ENCODE data around the gene CXCL3. TPM values are rescaled to one million over a fixed set of nuclear protein-coding genes. Genes with fewer than 3 reads are reported as not detected.

Gene CXCL3
- total and polyA plus RNA-seq, 2 donors (not counting 1 experiment from before 2014, with no cell fraction given), result 0.51 to 2.5 TPM

DNA sequence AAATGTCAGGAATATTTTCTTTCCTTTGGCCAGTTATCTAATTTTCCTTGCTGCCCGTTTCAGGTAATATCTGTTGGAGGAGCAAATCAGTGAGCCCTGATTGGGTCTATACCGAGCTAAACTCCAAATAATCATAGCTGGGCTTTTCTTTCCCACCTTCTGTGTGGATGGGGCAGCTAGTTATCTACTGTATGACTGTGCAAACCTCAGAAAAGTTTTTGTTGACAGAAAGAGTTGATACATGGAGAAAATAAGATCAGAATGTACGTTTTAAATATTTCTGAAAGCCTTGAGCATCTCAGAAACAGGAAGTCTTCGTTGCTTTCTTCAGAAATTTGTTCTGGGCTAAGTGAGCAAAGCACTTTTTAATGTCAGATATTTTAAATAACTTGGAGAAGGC lies 33.8 kb downstream of the CXCL3 start:
- H3K4me2 ChIP-seq (ENCODE audit: extremely low read depth, insufficient read depth, low read length), result no peak overlapping the region
- no peak overlapping the region for H3K27ac ChIP-seq (ENCODE audit: insufficient read depth, low read length)
- TF ChIP-seq, protein P1, sequence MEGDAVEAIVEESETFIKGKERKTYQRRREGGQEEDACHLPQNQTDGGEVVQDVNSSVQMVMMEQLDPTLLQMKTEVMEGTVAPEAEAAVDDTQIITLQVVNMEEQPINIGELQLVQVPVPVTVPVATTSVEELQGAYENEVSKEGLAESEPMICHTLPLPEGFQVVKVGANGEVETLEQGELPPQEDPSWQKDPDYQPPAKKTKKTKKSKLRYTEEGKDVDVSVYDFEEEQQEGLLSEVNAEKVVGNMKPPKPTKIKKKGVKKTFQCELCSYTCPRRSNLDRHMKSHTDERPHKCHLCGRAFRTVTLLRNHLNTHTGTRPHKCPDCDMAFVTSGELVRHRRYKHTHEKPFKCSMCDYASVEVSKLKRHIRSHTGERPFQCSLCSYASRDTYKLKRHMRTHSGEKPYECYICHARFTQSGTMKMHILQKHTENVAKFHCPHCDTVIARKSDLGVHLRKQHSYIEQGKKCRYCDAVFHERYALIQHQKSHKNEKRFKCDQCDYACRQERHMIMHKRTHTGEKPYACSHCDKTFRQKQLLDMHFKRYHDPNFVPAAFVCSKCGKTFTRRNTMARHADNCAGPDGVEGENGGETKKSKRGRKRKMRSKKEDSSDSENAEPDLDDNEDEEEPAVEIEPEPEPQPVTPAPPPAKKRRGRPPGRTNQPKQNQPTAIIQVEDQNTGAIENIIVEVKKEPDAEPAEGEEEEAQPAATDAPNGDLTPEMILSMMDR (conservative IDR thresholded peaks at IDR 0.05 in 1 of 2, IDR thresholded peaks at IDR 0.05 in 1 of 2; ENCODE audit: low read depth in 1 of 2, low read length in 2 of 2), result no peak
- TF ChIP-seq EZH2 (IDR thresholded peaks at IDR 0.05; ENCODE audit: low read length, missing control alignments), result no peak
- H3K79me2 ChIP-seq (ENCODE audit: control insufficient read depth, insufficient read depth, low read length), result no peaks in the 10 kb centered on the region
- H4K20me1 ChIP-seq (ENCODE audit: control insufficient read depth, extremely low read depth, insufficient read depth, low read length), result no peaks in the 10 kb centered on the region
- no peaks in the 10 kb centered on the region for H3K4me1 ChIP-seq (ENCODE audit: control insufficient read depth, extremely low read depth, insufficient read depth, low read length)
- no peaks in the 10 kb centered on the region for H3K9me3 ChIP-seq (ENCODE audit: control insufficient read depth, insufficient read depth, low read depth, low read length)
- no peak for DNase-seq (ENCODE audit: low read depth in 2 of 2)
- no peak overlapping the region for H3K4me3 ChIP-seq (replicated peaks in 1 of 4; ENCODE audit: control extremely low read depth in 1 of 4, insufficient read depth in 1 of 4, low read depth in 3 of 4, low read length in 4 of 4)
- no peak overlapping the region for H3K9ac ChIP-seq (ENCODE audit: insufficient read depth, low read length)
- no peak overlapping the region for H2AFZ ChIP-seq (ENCODE audit: low read length)
- no peaks in the 10 kb centered on the region for H3K36me3 ChIP-seq (ENCODE audit: control insufficient read depth, insufficient read depth, low read length)
- no peaks in the 10 kb centered on the region for H3K27me3 ChIP-seq (ENCODE audit: control insufficient read depth, insufficient read depth, low read length)

DNA sequence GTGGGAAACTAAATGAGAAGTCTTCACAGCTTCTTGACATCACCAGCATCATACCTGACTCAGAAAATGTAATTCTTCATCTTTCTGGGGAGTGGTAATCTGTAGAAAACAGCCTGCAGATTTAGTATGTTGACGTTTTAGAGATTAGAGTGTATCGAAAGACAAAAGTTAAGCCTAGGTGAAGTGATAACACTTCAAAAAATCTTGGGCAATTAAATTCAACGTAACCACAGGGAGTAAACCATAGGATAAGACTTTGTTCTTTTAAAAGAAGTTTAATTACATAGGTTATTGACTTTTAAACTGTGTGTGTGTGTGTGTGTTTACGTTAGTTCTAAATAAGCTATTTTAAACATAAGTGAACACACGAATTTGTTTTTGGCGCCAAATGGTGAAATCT lies 38.2 kb downstream of the CXCL3 start:
- Histone ChIP-seq H3K9ac (ENCODE audit: insufficient read depth, low read length) (no peak overlapping the region), H3K27ac (ENCODE audit: insufficient read depth, low read length) (no peak overlapping the region), H3K4me3 (replicated peaks in 1 of 4; ENCODE audit: control extremely low read depth in 1 of 4, insufficient read depth in 1 of 4, low read depth in 3 of 4, low read length in 4 of 4) (no peak overlapping the region), H3K79me2 (ENCODE audit: control insufficient read depth, insufficient read depth, low read length) (no peaks in the 10 kb centered on the region), H3K4me1 (ENCODE audit: control insufficient read depth, extremely low read depth, insufficient read depth, low read length) (no peaks in the 10 kb centered on the region), H3K27me3 (ENCODE audit: control insufficient read depth, insufficient read depth, low read length) (no peaks in the 10 kb centered on the region), H3K36me3 (ENCODE audit: control insufficient read depth, insufficient read depth, low read length) (no peaks in the 10 kb centered on the region), H2AFZ (ENCODE audit: low read length) (no peak overlapping the region), H4K20me1 (ENCODE audit: control insufficient read depth, extremely low read depth, insufficient read depth, low read length) (no peaks in the 10 kb centered on the region), H3K4me2 (ENCODE audit: extremely low read depth, insufficient read depth, low read length) (no peak overlapping the region), H3K9me3 (ENCODE audit: control insufficient read depth, insufficient read depth, low read depth, low read length) (no peaks in the 10 kb centered on the region)
- TF ChIP-seq, protein P1 (conservative IDR thresholded peaks at IDR 0.05 in 1 of 2, IDR thresholded peaks at IDR 0.05 in 1 of 2; ENCODE audit: low read depth in 1 of 2, low read length in 2 of 2), result no peak
- no peak for TF ChIP-seq EZH2 (IDR thresholded peaks at IDR 0.05; ENCODE audit: low read length, missing control alignments)
- DNase-seq (ENCODE audit: low read depth in 2 of 2), result no peak

DNA sequence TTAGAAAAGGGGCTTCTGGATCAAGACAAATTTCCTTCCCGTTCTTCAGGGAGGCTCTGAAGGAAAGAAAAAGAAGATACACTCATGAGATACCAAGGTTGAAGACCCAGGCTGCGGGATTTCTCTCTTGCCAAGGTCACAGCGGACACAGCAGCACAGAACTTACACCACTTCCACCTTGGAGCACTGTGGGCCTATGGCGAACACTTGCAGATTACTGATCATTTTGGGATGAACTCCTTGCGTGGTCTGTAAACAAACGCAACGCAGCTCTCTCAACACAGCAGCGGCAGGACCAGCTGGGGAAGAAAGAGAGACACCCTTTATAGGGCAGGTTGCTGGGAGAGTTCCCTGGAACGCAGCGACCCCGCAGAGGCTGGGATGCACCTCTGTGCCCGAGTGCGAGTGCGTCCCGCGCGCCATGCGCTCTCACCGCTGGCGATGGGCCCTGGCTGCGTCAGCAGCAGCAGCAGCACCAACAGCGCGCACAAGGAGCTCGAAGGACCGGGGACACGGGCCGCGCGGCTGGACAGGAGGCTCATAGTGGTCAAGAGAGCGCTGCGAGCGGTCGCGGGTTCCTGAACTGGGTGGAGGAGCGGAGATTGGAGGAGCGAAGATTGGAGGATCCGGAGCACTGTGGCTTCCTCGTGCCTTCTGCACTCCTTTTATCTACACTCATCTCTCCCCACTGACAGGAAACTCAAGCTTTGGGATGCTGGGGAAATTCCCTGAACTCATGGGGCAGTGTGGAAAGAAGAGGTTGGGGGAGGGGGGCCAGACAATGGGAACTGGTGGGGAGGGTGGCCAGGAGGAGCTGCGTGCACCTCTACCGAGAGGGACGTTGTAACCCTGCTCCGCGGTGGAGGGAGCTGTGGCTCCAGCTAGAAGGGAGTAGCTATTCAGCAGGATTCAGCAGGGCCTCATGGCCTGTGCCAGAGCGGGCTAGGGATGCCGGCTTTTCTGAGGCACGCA lies 40.2 kb downstream of the CXCL3 start, which contains the start of gene CXCL5:
Gene CXCL5, minus strand, starts transcription at position 638 of the 972 bp plus-strand sequence. Its CDS starts 96 bp downstream, at position 542.
- H3K4me2 ChIP-seq (ENCODE audit: extremely low read depth, insufficient read depth, low read length), result peak within 1 kb of the TSS; percentile 90
- H3K4me1 ChIP-seq (ENCODE audit: control insufficient read depth, extremely low read depth, insufficient read depth, low read length), result no peaks in the 10 kb centered on the region
- H3K4me3 ChIP-seq (replicated peaks in 1 of 4; ENCODE audit: control extremely low read depth in 1 of 4, insufficient read depth in 1 of 4, low read depth in 3 of 4, low read length in 4 of 4), result peak within 1 kb of the TSS; percentile 26 to 45 (median 40)
- no peaks in the 10 kb centered on the region for H4K20me1 ChIP-seq (ENCODE audit: control insufficient read depth, extremely low read depth, insufficient read depth, low read length)
- no peaks in the 10 kb centered on the region for H3K27me3 ChIP-seq (ENCODE audit: control insufficient read depth, insufficient read depth, low read length)
- no peaks in the 10 kb centered on the region for H3K9me3 ChIP-seq (ENCODE audit: control insufficient read depth, insufficient read depth, low read depth, low read length)
- no peak within 1 kb of the TSS for H3K9ac ChIP-seq (ENCODE audit: insufficient read depth, low read length)
- DNase-seq (ENCODE audit: low read depth in 2 of 2), result peak; percentile 53 to 75
- no peaks in the 10 kb centered on the region for H3K79me2 ChIP-seq (ENCODE audit: control insufficient read depth, insufficient read depth, low read length)
- no peaks in the 10 kb centered on the region for H3K36me3 ChIP-seq (ENCODE audit: control insufficient read depth, insufficient read depth, low read length)
- peak within 1 kb of the TSS; percentile 94 for H2AFZ ChIP-seq (ENCODE audit: low read length)
- TF ChIP-seq, protein P1 (conservative IDR thresholded peaks at IDR 0.05 in 1 of 2, IDR thresholded peaks at IDR 0.05 in 1 of 2; ENCODE audit: low read depth in 1 of 2, low read length in 2 of 2), result peak; percentile 20 to 26
- TF ChIP-seq EZH2 (IDR thresholded peaks at IDR 0.05; ENCODE audit: low read length, missing control alignments), result no peak
- H3K27ac ChIP-seq (ENCODE audit: insufficient read depth, low read length), result peak within 1 kb of the TSS; percentile 8
